ENCODE results near the gene RPS10. TPM values are rescaled to one million over a fixed set of nuclear protein-coding genes. Genes with fewer than 3 reads are reported as not detected.
"Not testable (repeated sequence)": the region's sequence is repeated elsewhere in the genome, so short reads cannot be mapped to it uniquely, and the experiment has no call there.

RPS10 gene
- total RNA-seq, 1 donor from 2014 or later, result 1,536 TPM

- no peak for DNase-seq (ENCODE audit: low read depth in 2 of 2)
These were observed 22.0 kb upstream of the RPS10 start for GRCh38 chr6:34447910-34448309.

- DNase-seq (ENCODE audit: low read depth in 2 of 2), result no peak
These were observed 21.5 kb upstream of the RPS10 start for GRCh38 chr6:34447386-34447785.

GRCh38 chr6:34445313-34445860, 19.5 kb upstream of the RPS10 start:
- DNase-seq (ENCODE audit: low read depth in 2 of 2), result no peak

- no peak for DNase-seq (ENCODE audit: low read depth in 2 of 2)
These were observed 15.7 kb upstream of the RPS10 start for GRCh38 chr6:34441526-34441925.

GRCh38 chr6:34439442-34439841, 13.6 kb upstream of the RPS10 start:
- no peak for DNase-seq (ENCODE audit: low read depth in 2 of 2)

GRCh38 chr6:34438705-34439104, 12.8 kb upstream of the RPS10 start:
- DNase-seq (ENCODE audit: low read depth in 2 of 2), result no peak

- no peak for DNase-seq (ENCODE audit: low read depth in 2 of 2)
These were observed 11.7 kb upstream of the RPS10 start for GRCh38 chr6:34437644-34437970.

GRCh38 chr6:34436803-34437643, 11.2 kb upstream of the RPS10 start:
- no peak for DNase-seq (ENCODE audit: low read depth in 2 of 2)

GRCh38 chr6:34435916-34436315, 10.0 kb upstream of the RPS10 start:
- no peak for DNase-seq (ENCODE audit: low read depth in 2 of 2)

GRCh38 chr6:34425132-34425497, 754 bp downstream of the RPS10 start:
- DNase-seq (ENCODE audit: low read depth in 2 of 2), result peak in 1 of 2 donors; percentile 20

GRCh38 chr6:34424200-34425131, 1.4 kb downstream of the RPS10 start:
- no peak for DNase-seq (ENCODE audit: low read depth in 2 of 2)

GRCh38 chr6:34423254-34423653, 2.6 kb downstream of the RPS10 start:
- DNase-seq (ENCODE audit: low read depth in 2 of 2), result no peak

- DNase-seq (ENCODE audit: low read depth in 2 of 2), result no peak
These were observed 7.5 kb downstream of the RPS10 start for GRCh38 chr6:34418367-34418766.

GRCh38 chr6:34416877-34417371, 8.9 kb downstream of the RPS10 start:
- DNase-seq (ENCODE audit: low read depth in 2 of 2), result no peak

- DNase-seq (ENCODE audit: low read depth in 2 of 2), result peak; percentile 76 to 87
These were observed 10.6 kb downstream of the RPS10 start for GRCh38 chr6:34414999-34415858.

- DNase-seq (ENCODE audit: low read depth in 2 of 2), result no peak
These were observed 13.1 kb downstream of the RPS10 start for GRCh38 chr6:34412643-34413214.

GRCh38 chr6:34412016-34412415, 13.9 kb downstream of the RPS10 start:
- DNase-seq (ENCODE audit: low read depth in 2 of 2), result no peak

- DNase-seq (ENCODE audit: low read depth in 2 of 2), result not testable (repeated sequence)
These were observed 18.0 kb downstream of the RPS10 start for GRCh38 chr6:34407915-34408314.

- DNase-seq (ENCODE audit: low read depth in 2 of 2), result no peak
These were observed 29.4 kb downstream of the RPS10 start for GRCh38 chr6:34396518-34396917.

GRCh38 chr6:34393966-34394305, 31.9 kb downstream of the RPS10 start:
- no peak for DNase-seq (ENCODE audit: low read depth in 2 of 2)

Measured in dermis microvascular lymphatic vessel endothelial cell (primary cell).